Rectal smooth muscle tissue (tissue), 1 donor: Measurements from ENCODE around the gene HSPA12A.

ENCODE experiments used
- H3K27ac ChIP-seq: one replicate; pipeline ENCODE4 v1.7.0; 2013; ENCODE audit warnings: low read depth, low read length, inconsistent platforms
- H3K27me3 ChIP-seq: one replicate; pipeline ENCODE4 v1.7.0; 2013; ENCODE audit warnings: low read length; ENCODE audit not compliant: control insufficient read depth, insufficient read depth
- H3K36me3 ChIP-seq: one replicate; pipeline ENCODE4 v1.7.0; 2013; ENCODE audit warnings: low read length; ENCODE audit not compliant: control insufficient read depth, insufficient read depth
- H3K4me1 ChIP-seq: one replicate; pipeline ENCODE4 v1.7.0; 2013; ENCODE audit warnings: low read length; ENCODE audit not compliant: control insufficient read depth, insufficient read depth
- H3K4me3 ChIP-seq: one replicate; pipeline ENCODE4 v1.7.0; 2013; ENCODE audit warnings: low read length
- H3K9ac ChIP-seq: one replicate; pipeline ENCODE4 v1.7.0; 2013; ENCODE audit warnings: low read length

The HSPA12A gene

DNA sequence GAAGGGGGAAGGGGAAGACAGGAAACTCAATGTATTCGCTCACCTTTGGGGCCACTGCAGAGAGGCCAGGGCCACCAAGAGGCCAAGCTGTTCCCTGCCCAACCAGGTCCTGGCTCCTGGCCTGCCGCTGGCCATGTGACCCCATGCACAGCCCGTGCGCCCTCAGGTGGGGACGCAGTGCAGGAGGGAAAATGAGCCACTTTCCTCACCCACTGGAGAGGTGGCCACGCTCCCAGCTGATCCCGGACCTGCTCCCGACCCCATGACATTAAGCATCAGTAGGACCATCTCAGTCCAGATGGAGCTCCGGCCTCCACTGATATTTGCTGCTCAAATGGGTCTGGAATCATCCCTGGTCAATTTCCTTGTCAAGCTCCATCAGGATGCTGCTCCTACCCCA, 40.2 kb downstream of the HSPA12A start:
- Histone ChIP-seq H3K9ac (no peak overlapping the region), H3K4me1 (no peaks in the 10 kb centered on the region), H3K36me3 (no peaks in the 10 kb centered on the region), H3K27me3 (no peaks in the 10 kb centered on the region), H3K27ac (no peak overlapping the region), H3K4me3 (no peak overlapping the region)

GRCh38 chr10:116699471-116700150, 42.8 kb downstream of the HSPA12A start:
- no peak overlapping the region for H3K27ac ChIP-seq
- no peak overlapping the region for H3K4me3 ChIP-seq
- H3K4me1 ChIP-seq, result no peaks in the 10 kb centered on the region
- no peaks in the 10 kb centered on the region for H3K27me3 ChIP-seq
- no peak overlapping the region for H3K9ac ChIP-seq
- no peaks in the 10 kb centered on the region for H3K36me3 ChIP-seq

- no peak overlapping the region for H3K4me3 ChIP-seq
- H3K4me1 ChIP-seq, result no peaks in the 10 kb centered on the region
- no peaks in the 10 kb centered on the region for H3K27me3 ChIP-seq
- no peak overlapping the region for H3K27ac ChIP-seq
- no peak overlapping the region for H3K9ac ChIP-seq
- no peaks in the 10 kb centered on the region for H3K36me3 ChIP-seq
Observed at GRCh38 chr10:116699049-116699448, 43.3 kb downstream of the HSPA12A start.

DNA sequence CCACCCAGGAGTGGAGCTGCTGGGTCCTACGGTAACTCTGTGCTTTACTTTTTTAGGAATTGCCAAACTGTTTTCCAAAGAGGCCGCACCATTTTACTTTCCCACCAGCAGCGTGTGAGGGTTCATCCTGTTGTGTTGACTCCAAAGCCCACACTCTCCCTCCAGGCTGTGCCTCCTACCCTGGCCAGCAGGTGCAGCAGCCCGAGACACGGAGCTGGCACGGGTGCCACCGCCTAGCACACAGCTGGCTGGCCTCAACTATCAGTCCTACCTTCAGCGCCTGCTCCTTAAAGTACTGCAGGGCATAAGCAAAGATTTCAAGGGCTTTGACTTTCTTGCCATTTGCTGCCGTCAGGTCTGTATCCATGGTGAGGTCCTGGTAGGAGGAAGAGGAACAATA, 44.0 kb downstream of the HSPA12A start:
- H3K4me1 ChIP-seq, result no peaks in the 10 kb centered on the region
- no peaks in the 10 kb centered on the region for H3K36me3 ChIP-seq
- H3K27ac ChIP-seq, result no peak overlapping the region
- H3K9ac ChIP-seq, result no peak overlapping the region
- no peaks in the 10 kb centered on the region for H3K27me3 ChIP-seq
- no peak overlapping the region for H3K4me3 ChIP-seq

GRCh38 chr10:116697816-116698215, 44.5 kb downstream of the HSPA12A start:
- no peak overlapping the region for H3K27ac ChIP-seq
- H3K4me3 ChIP-seq, result no peak overlapping the region
- no peak overlapping the region for H3K9ac ChIP-seq
- no peaks in the 10 kb centered on the region for H3K27me3 ChIP-seq
- H3K4me1 ChIP-seq, result no peaks in the 10 kb centered on the region
- H3K36me3 ChIP-seq, result no peaks in the 10 kb centered on the region

DNA sequence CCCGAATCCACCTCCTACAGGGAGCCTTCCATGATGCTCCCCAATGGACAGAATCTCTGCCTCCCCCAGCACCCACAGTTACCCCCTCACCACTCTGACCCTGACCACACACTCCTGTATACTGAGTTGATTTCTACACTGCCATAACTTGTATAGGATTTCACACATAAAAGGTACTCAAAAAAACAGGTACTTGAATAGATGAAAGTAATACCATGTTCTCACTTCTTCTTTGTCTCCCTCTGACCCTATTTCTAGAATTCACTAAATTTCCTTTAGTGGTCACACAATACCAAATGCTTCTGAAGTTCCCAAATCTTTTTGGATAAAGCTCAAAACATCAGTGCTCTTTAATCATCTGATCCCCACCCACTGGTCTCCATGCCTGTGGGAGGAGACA, 45.4 kb downstream of the HSPA12A start:
- no peaks in the 10 kb centered on the region for H3K4me1 ChIP-seq
- H3K36me3 ChIP-seq, result no peaks in the 10 kb centered on the region
- H3K27me3 ChIP-seq, result no peaks in the 10 kb centered on the region
- H3K27ac ChIP-seq, result no peak overlapping the region
- no peak overlapping the region for H3K9ac ChIP-seq
- H3K4me3 ChIP-seq, result no peak overlapping the region

GRCh38 chr10:116694927-116695268, 47.5 kb downstream of the HSPA12A start:
- Histone ChIP-seq H3K4me3 (no peak overlapping the region), H3K27me3 (peaks cover 2% of the 10 kb centered on the region), H3K9ac (no peak overlapping the region), H3K4me1 (peaks cover 2% of the 10 kb centered on the region), H3K36me3 (no peaks in the 10 kb centered on the region), H3K27ac (no peak overlapping the region)

DNA sequence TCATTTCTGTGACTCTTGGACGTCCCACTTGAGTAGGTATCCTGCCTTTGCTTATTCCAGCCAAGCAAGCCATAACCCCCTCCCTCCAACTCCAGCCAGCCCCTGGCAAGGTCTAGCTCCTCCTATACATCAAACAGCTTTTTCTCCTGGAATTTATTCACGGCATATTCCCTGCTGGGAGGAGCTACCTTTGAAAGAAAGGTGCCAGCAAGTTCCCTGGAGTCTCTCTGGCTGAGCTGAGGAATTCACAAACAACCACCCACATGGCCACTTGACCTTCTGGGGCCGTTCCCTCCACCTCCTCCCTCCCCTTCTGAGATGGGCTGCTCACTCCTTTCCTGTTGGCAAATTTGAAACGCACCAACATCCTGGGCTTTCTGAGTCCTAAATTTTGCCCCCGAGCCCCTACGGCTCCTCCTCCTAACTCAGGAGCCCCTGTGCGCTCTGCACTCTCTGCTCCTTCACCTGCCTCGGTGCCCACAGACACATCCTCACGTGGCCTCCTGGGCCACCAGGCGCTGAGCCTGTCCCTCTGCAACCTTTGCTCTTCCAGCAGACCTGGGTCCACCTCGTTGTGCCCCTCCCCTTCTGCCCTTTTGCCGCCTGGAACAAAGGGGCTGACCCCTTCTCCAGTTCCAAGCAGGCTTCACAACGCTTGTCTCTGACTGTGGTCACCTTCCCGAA, 48.0 kb downstream of the HSPA12A start:
- no peaks in the 10 kb centered on the region for H3K36me3 ChIP-seq
- H3K27me3 ChIP-seq, result peaks cover 2% of the 10 kb centered on the region
- H3K9ac ChIP-seq, result no peak overlapping the region
- H3K4me1 ChIP-seq, result peaks cover 2% of the 10 kb centered on the region
- H3K27ac ChIP-seq, result no peak overlapping the region
- H3K4me3 ChIP-seq, result no peak overlapping the region

DNA sequence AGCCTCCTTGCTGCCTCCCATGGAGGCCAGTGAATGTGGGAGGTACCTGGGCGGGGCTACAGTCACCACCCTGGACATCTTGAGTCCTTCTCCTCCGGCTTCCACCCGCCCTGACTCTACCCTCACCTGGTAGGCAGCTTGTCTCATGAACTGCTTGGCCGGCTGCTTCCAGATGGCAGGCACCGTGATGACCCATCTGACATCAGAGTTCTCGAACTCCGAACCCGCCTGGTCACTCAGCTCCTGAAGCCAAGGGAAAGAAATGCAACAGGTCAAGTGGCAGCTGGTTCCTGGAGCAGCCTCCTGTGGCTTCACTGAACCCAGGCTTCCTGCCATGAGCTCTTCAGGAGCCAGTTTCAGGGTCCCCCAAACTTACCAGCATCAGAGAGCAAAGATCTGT, 50.1 kb downstream of the HSPA12A start:
- no peak overlapping the region for H3K9ac ChIP-seq
- peaks cover 2% of the 10 kb centered on the region for H3K27me3 ChIP-seq
- H3K36me3 ChIP-seq, result no peaks in the 10 kb centered on the region
- no peak overlapping the region for H3K4me3 ChIP-seq
- peaks cover 5% of the 10 kb centered on the region for H3K4me1 ChIP-seq
- no peak overlapping the region for H3K27ac ChIP-seq

DNA sequence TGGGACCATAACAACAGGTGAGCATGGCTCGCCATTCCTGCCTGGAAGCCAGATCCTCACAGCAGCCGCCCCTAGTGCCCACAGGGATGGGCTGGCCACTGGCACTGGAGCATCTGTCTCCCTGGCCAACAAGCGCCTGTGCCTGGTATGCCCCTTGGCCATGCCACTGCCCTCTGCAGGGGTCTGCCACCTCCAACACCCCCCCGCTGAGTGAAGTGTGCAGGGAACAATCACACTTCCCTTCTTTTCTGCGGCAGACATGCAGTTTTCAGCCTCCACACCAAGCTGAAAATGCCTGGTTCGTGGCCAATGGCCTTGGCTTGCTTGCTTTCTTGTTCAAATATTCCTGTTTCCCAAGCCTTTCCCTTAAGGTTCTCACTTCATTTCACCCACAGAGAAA, 50.7 kb downstream of the HSPA12A start:
- H3K9ac ChIP-seq, result no peak overlapping the region
- H3K27ac ChIP-seq, result no peak overlapping the region
- no peaks in the 10 kb centered on the region for H3K36me3 ChIP-seq
- peaks cover 5% of the 10 kb centered on the region for H3K4me1 ChIP-seq
- no peak overlapping the region for H3K4me3 ChIP-seq
- H3K27me3 ChIP-seq, result peaks cover 2% of the 10 kb centered on the region

DNA sequence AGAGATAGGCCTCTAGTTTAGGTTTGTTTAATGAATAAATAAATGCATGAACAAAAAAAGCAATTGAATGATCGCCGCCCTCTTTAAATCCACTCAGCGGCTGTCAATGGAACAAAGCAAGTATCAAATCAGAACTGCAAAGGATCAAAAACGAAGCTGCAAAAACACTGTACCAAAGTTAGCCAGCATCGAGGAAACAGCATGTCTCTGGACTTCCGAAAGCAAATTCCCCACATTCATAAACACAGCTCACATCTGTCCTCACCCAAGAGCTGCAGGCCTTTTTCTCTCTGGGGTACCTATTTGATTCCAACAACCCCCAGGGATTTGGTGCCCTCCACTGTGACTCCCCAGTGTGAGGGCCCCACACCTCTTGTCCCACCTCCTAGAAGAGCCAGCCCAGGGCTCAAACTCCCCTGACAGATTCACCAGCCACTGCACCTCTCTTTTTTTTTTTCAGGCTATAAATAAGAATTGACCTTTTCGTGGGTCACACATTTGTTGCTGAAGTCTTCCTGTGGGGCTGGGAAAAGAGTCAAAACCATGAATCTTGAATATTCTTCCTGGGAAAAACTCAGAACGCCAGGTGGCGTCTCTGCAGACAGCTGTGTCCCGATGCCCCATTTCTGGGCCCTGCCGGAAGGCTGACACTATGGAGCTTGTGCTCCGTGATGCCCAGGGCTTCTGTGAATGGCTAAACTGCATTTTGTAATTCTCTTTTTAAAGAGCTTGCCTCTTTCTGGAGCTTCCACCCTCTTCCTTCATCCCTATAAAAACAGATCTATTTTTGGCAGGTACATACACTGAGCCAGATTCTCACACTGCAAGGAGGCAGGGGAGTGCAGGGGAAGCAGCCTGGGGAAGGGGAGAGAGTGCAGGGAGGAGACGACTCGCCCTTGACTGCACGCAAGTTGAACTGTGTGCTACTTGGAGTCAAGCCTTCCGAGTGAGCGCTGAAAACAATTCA, 51.7 kb downstream of the HSPA12A start:
- H3K27ac ChIP-seq, result no peak overlapping the region
- H3K4me1 ChIP-seq, result peaks cover 5% of the 10 kb centered on the region

GRCh38 chr10:116689744-116690143, 52.6 kb downstream of the HSPA12A start:
- H3K4me3 ChIP-seq, result no peak overlapping the region
- no peak overlapping the region for H3K27ac ChIP-seq
- no peaks in the 10 kb centered on the region for H3K36me3 ChIP-seq
- H3K27me3 ChIP-seq, result peaks cover 2% of the 10 kb centered on the region
- no peak overlapping the region for H3K9ac ChIP-seq
- peaks cover 5% of the 10 kb centered on the region for H3K4me1 ChIP-seq

More for the DNA sequence above, 51.7 kb downstream of the HSPA12A start:
- Histone ChIP-seq H3K4me3 (no peak overlapping the region), H3K36me3 (no peaks in the 10 kb centered on the region), H3K9ac (no peak overlapping the region), H3K27me3 (peaks cover 2% of the 10 kb centered on the region)
